PC-3 (cell line): ENCODE data around the gene KCNIP2. TPM values are rescaled to one million over a fixed set of nuclear protein-coding genes. Genes with fewer than 3 reads are reported as not detected.

ENCODE experiments used
- ATAC-seq: fragments of 200-7000 bp; cut with Tn5 transposase; 2 replicates; pipeline ENCODE4 v1.9.1; 2020; ENCODE audit warnings: mild to moderate bottlenecking, moderate library complexity
- BruUV-seq: library from RNA; stranded (reverse); fragments of 400-500 nt; replicated peaks from 2 replicates; lab custom pipeline; 2021; lab: Mats Ljungman, UMichigan
- CTCF ChIA-PET: fragments of 300-600 bp; sonication (Branson Sonifier 250); formaldehyde crosslinking; loops from one replicate; lab custom pipeline; 2022; ENCODE audit warnings: antibody characterized with exemption; lab: Charles Lee
- POLR2A ChIA-PET: fragments of 300-600 bp; sonication (Branson Sonifier 250); formaldehyde crosslinking; loops from one replicate; lab custom pipeline; 2022; ENCODE audit warnings: antibody characterized with exemption; ENCODE audit not compliant: unreplicated experiment; lab: Charles Lee
- DNase-seq: peaks from one replicate; pipeline ENCODE4 v3.0.0-alpha.2; 2015
- H2AFZ ChIP-seq: fragments of 300-600 bp; sonication (generic); 2 replicates; pipeline ENCODE4 v1.6.0; 2016; ENCODE audit warnings: antibody characterized with exemption, low read length
- H3F3A ChIP-seq: fragments of 300-600 bp; sonication (generic); one replicate; pipeline ENCODE4 v1.6.0; 2017; ENCODE audit warnings: antibody characterized with exemption, low read length, control low read depth, mild to moderate bottlenecking; ENCODE audit not compliant: unreplicated experiment
- H3K27ac ChIP-seq: fragments of 300-600 bp; sonication (generic); 2 replicates; pipeline ENCODE4 v1.5.1; 2016; ENCODE audit warnings: mild to moderate bottlenecking, low read length
- H3K27me3 ChIP-seq: fragments of 300-600 bp; sonication (generic); 2 replicates; pipeline ENCODE4 v1.6.1; 2016; ENCODE audit warnings: low read length, mixed read lengths
- H3K36me3 ChIP-seq: fragments of 300-600 bp; sonication (generic); 2 replicates; pipeline ENCODE4 v1.6.1; 2016; ENCODE audit warnings: low read depth, mixed run types, low read length, mixed read lengths
- H3K4me1 ChIP-seq: fragments of 300-600 bp; sonication (generic); 2 replicates; pipeline ENCODE4 v1.5.1; 2016; ENCODE audit warnings: low read length; ENCODE audit not compliant: insufficient read depth
- H3K4me2 ChIP-seq: fragments of 300-600 bp; sonication (generic); 2 replicates; pipeline ENCODE4 v1.6.0; 2016; ENCODE audit warnings: low read length
- H3K4me3 ChIP-seq: fragments of 300-600 bp; sonication (generic); 2 replicates; pipeline ENCODE4 v1.5.1; 2016; ENCODE audit warnings: mild to moderate bottlenecking, low read length, mixed read lengths
- H3K79me2 ChIP-seq: fragments of 300-600 bp; sonication (generic); 2 replicates; pipeline ENCODE4 v1.6.1; 2017; ENCODE audit warnings: low read length, mixed read lengths
- H3K9ac ChIP-seq: fragments of 300-600 bp; sonication (generic); 2 replicates; pipeline ENCODE4 v1.6.0; 2016; ENCODE audit warnings: mild to moderate bottlenecking, low read length
- H3K9me2 ChIP-seq: fragments of 300-600 bp; sonication (generic); replicated peaks from 2 replicates; pipeline ENCODE4 v1.6.1; 2016; ENCODE audit warnings: mixed run types, low read length, mixed read lengths
- H3K9me3 ChIP-seq: fragments of 300-600 bp; sonication (generic); 2 replicates; pipeline ENCODE4 v1.6.1; 2016; ENCODE audit warnings: low read length, mixed read lengths
- H4K20me1 ChIP-seq: fragments of 300-600 bp; sonication (generic); 2 replicates; pipeline ENCODE4 v1.6.1; 2016; ENCODE audit warnings: low read length, mixed read lengths
- EZH2 ChIP-seq: fragments of 300-600 bp; sonication (generic); IDR thresholded peaks from one replicate; pipeline ENCODE4 v1.6.1; 2017; ENCODE audit warnings: antibody characterized with exemption, mild to moderate bottlenecking, low read length; ENCODE audit not compliant: unreplicated experiment
- EZH2phosphoT487 ChIP-seq: fragments of 300-600 bp; sonication (generic); IDR thresholded peaks from 2 replicates; pipeline ENCODE4 v1.6.1; 2018; ENCODE audit warnings: mild to moderate bottlenecking, antibody characterized with exemption, low read length, borderline replicate concordance
- intact Hi-C: fragments of 100-400 bp; cut with micrococcal nuclease; formaldehyde crosslinking; loops from 2 replicates; pipeline ENCODE4 v1.9.0; 2023
- total RNA-seq: library from RNA; depleted of rRNA; stranded (reverse); fragments of >200 nt; gene quantifications from 2 replicates; pipeline ENCODE4 v1.2.3, GENCODE V29; 2014
- TF ChIP-seq, protein P1 (sequence below): fragments of 300-600 bp; sonication (generic); conservative IDR thresholded peaks from 2 replicates; pipeline ENCODE4 v1.5.1; 2017; ENCODE audit warnings: antibody characterized with exemption, low read depth, mild to moderate bottlenecking, low read length

KCNIP2 gene
- total RNA-seq, 1 experiment from 2014 or later = 1.5 TPM

GRCh38 chr10:101889256-101890210 is 45.9 kb upstream of the KCNIP2 start:
- Histone ChIP-seq H3K4me3 (no peak overlapping the region), H3K9ac (no peak overlapping the region), H2AFZ (no peak overlapping the region), H3K27ac (no peak overlapping the region), H3K9me2 (no peaks in the 10 kb centered on the region), H3K9me3 (no peaks in the 10 kb centered on the region), H4K20me1 (no peaks in the 10 kb centered on the region), H3F3A (no peaks in the 10 kb centered on the region), H3K27me3 (no peaks in the 10 kb centered on the region), H3K4me1 (no peaks in the 10 kb centered on the region), H3K4me2 (no peak overlapping the region), H3K36me3 (no peaks in the 10 kb centered on the region), H3K79me2 (no peaks in the 10 kb centered on the region)
- intact Hi-C loops = loop anchor here (1.0 to 2.0 kb wide), 2 partner anchors 49 to 121 kb away; no protein-coding TSS in a partner anchor
- no TSS peak for BruUV-seq
- POLR2A ChIA-PET = no interaction called here
- peak; percentile 76 for DNase-seq
- CTCF ChIA-PET = interaction anchor here (0.5 to 1.0 kb wide), 6 partner anchors 8 to 181 kb away, joined by 3 to 13 read pairs (median 6); no protein-coding TSS in a partner anchor
- TF ChIP-seq, protein P1, sequence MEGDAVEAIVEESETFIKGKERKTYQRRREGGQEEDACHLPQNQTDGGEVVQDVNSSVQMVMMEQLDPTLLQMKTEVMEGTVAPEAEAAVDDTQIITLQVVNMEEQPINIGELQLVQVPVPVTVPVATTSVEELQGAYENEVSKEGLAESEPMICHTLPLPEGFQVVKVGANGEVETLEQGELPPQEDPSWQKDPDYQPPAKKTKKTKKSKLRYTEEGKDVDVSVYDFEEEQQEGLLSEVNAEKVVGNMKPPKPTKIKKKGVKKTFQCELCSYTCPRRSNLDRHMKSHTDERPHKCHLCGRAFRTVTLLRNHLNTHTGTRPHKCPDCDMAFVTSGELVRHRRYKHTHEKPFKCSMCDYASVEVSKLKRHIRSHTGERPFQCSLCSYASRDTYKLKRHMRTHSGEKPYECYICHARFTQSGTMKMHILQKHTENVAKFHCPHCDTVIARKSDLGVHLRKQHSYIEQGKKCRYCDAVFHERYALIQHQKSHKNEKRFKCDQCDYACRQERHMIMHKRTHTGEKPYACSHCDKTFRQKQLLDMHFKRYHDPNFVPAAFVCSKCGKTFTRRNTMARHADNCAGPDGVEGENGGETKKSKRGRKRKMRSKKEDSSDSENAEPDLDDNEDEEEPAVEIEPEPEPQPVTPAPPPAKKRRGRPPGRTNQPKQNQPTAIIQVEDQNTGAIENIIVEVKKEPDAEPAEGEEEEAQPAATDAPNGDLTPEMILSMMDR = peak; percentile 87
- no peak for TF ChIP-seq EZH2phosphoT487
- no peak for TF ChIP-seq EZH2
- ATAC-seq = peak; percentile 83

DNA sequence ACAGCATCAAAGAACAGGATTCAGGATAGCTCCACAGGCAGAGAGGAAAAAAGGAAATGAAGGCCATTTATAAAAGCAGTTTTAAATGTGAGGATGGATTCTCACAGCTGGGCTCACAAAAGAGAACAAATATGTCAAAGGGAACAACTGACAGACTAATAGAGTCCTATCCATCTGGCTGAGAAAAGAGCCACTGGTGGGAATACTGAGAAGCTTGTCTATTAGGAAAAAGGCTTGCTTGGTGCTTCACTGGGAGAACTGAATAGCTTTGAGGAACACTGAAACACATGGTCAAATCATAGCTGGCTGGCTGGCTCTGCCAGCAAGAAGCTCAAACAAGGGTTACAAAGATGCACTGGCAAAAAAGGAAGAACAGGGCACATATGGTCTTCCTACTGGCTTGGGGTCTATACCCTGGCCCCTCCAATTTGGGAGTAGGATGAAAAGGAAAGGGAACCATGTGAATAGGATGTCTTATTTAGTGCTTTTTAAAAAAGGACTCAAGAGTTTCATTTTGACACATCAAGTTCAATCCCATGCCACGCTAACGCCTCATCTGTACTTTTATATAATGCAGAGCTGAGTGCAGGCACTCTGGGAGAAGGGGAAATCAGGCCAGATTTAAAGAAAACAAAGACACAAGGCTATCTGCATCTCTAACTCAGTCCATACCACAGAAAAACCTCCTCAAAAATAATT is 44.8 kb upstream of the KCNIP2 start:
- CTCF ChIA-PET = no interaction called here
- Histone ChIP-seq H3K36me3 (no peaks in the 10 kb centered on the region), H3K9me2 (no peaks in the 10 kb centered on the region), H3K79me2 (no peaks in the 10 kb centered on the region), H3K27ac (no peak overlapping the region), H3K4me2 (no peak overlapping the region), H3K9ac (no peak overlapping the region), H3F3A (no peaks in the 10 kb centered on the region), H3K27me3 (no peaks in the 10 kb centered on the region), H4K20me1 (no peaks in the 10 kb centered on the region), H3K4me3 (no peak overlapping the region), H2AFZ (no peak overlapping the region), H3K4me1 (no peaks in the 10 kb centered on the region), H3K9me3 (no peaks in the 10 kb centered on the region)
- TF ChIP-seq EZH2 = no peak
- TF ChIP-seq, protein P1 = no peak
- TF ChIP-seq EZH2phosphoT487 = no peak
- POLR2A ChIA-PET = interaction anchor here (0.6 kb wide), 1 partner anchor 38 kb away, joined by 8 read pairs; no protein-coding TSS in a partner anchor
- intact Hi-C loops = loop anchor here (2.0 kb wide), 1 partner anchor 48 kb away; no protein-coding TSS in a partner anchor
- DNase-seq = no peak
- no peak for ATAC-seq
- no TSS peak for BruUV-seq
